A673 (cell line): ENCODE data around the gene USP44. TPM values are rescaled to one million over a fixed set of nuclear protein-coding genes. Genes with fewer than 3 reads are reported as not detected.

Experiments
- BruUV-seq: library from RNA; stranded (reverse); fragments of 400-500 nt; replicated peaks from 2 replicates; lab custom pipeline; 2021; lab: Mats Ljungman, UMichigan
- CTCF ChIA-PET: fragments of 300-600 bp; sonication (Branson Sonifier 250); formaldehyde crosslinking; loops from one replicate; lab custom pipeline; 2022; ENCODE audit warnings: antibody characterized with exemption; lab: Charles Lee
- POLR2A ChIA-PET: fragments of 300-600 bp; sonication (Branson Sonifier 250); formaldehyde crosslinking; loops from one replicate; lab custom pipeline; 2022; ENCODE audit warnings: antibody characterized with exemption; ENCODE audit not compliant: low non-redundant PET; lab: Charles Lee
- DNase-seq: peaks from one replicate; pipeline ENCODE4 v3.0.0-alpha.2; 2015; ENCODE audit warnings: low spot score
- H3K27ac ChIP-seq: fragments of 200-600 bp; sonication (generic); 2 replicates; pipeline ENCODE4 v1.5.1; 2016; ENCODE audit warnings: mixed run types, low read depth, mild to moderate bottlenecking, mixed read lengths, antibody characterized with exemption, low read length; ENCODE audit not compliant: poor library complexity, severe bottlenecking
- H3K27me3 ChIP-seq: fragments of 200-600 bp; sonication (generic); replicated peaks from 2 replicates; pipeline ENCODE4 v1.6.1; 2017; ENCODE audit warnings: mixed run types, low read depth, mild to moderate bottlenecking, mixed read lengths, antibody characterized with exemption, low read length; ENCODE audit not compliant: insufficient read depth, poor library complexity
- H3K36me3 ChIP-seq: fragments of 200-600 bp; sonication (generic); 2 replicates; pipeline ENCODE4 v1.6.1; 2016; ENCODE audit warnings: mixed run types, mild to moderate bottlenecking, mixed read lengths, antibody characterized with exemption, low read length; ENCODE audit not compliant: insufficient read depth, poor library complexity, severe bottlenecking
- H3K4me1 ChIP-seq: fragments of 200-600 bp; sonication (generic); 2 replicates; pipeline ENCODE4 v1.6.1; 2017; ENCODE audit warnings: mixed run types, mild to moderate bottlenecking, mixed read lengths, antibody characterized with exemption, low read length; ENCODE audit not compliant: insufficient read depth, poor library complexity, severe bottlenecking
- H3K4me3 ChIP-seq: fragments of 200-600 bp; sonication (generic); 2 replicates; pipeline ENCODE4 v1.5.1; 2016; ENCODE audit warnings: low read depth, mixed run types, mild to moderate bottlenecking, mixed read lengths, low read length; ENCODE audit not compliant: poor library complexity, severe bottlenecking
- H3K9me3 ChIP-seq: fragments of 200-600 bp; sonication (generic); 2 replicates; pipeline ENCODE4 v1.6.1; 2016; ENCODE audit warnings: mixed run types, low read depth, mild to moderate bottlenecking, mixed read lengths, antibody characterized with exemption, low read length; ENCODE audit not compliant: poor library complexity, severe bottlenecking
- CTCF ChIP-seq: fragments of 300-800, 200-600 bp; sonication (generic); conservative IDR thresholded peaks from 2 replicates; pipeline ENCODE4 v1.5.1; 2017; ENCODE audit warnings: low read depth, mild to moderate bottlenecking, antibody characterized with exemption, low read length, moderate library complexity, mixed read lengths
- EZH2 ChIP-seq: fragments of 200-600 bp; sonication (generic); IDR thresholded peaks from 2 replicates; pipeline ENCODE4 v1.6.1; 2017; ENCODE audit warnings: borderline replicate concordance, low read depth, mild to moderate bottlenecking, mixed read lengths, antibody characterized with exemption, low read length; ENCODE audit not compliant: poor library complexity, severe bottlenecking
- intact Hi-C: fragments of 100-400 bp; cut with micrococcal nuclease; formaldehyde crosslinking; loops from one replicate; pipeline ENCODE4 v1.10.0; 2022; ENCODE audit not compliant: unreplicated experiment
- total RNA-seq: library from RNA; stranded (reverse); gene quantifications from 2 replicates; pipeline ENCODE4 v1.2.3, GENCODE V29; 2021

USP44 gene
- total RNA-seq, 1 experiment from 2014 or later: 7.1 TPM

DNA sequence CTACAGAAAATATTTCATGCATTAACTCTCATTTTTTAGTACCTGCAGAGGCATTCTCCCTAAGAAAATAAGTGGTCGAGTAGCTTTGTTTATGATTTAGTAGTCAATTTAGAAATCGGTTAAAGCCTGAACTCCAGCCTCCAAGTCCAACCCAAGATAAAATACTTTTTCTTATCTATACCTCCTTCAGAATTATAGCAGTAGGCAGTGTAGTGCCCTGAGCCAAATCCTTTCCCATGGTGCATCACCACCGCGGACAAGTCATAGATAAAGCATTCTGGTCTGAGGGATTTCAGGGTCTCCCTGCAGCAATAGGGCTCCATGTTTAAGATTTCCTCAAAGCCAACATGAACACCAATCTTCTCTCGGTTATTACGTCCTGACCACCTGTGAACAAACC, 30.5 kb downstream of the USP44 start:
- CTCF ChIA-PET: no interaction called here
- POLR2A ChIA-PET: no interaction called here

GRCh38 chr12:95518944-95519343, 32.3 kb downstream of the USP44 start:
- H3K36me3 ChIP-seq: peaks cover 10% of the 10 kb centered on the region
- H3K27me3 ChIP-seq: no peaks in the 10 kb centered on the region
- H3K4me3 ChIP-seq: no peak overlapping the region
- ChIA-PET POLR2A (no interaction called here), CTCF (no interaction called here)
- intact Hi-C loops: no loop called here
- no peak for DNase-seq
- no peaks in the 10 kb centered on the region for H3K9me3 ChIP-seq
- H3K4me1 ChIP-seq: no peaks in the 10 kb centered on the region
- H3K27ac ChIP-seq: no peak overlapping the region
- TF ChIP-seq CTCF (no peak), EZH2 (no peak)
- no TSS peak for BruUV-seq

More for the DNA sequence above, 30.5 kb downstream of the USP44 start:
- Histone ChIP-seq H3K27me3 (no peaks in the 10 kb centered on the region), H3K27ac (no peak overlapping the region), H3K4me1 (no peaks in the 10 kb centered on the region), H3K36me3 (no peaks in the 10 kb centered on the region), H3K4me3 (no peak overlapping the region), H3K9me3 (no peaks in the 10 kb centered on the region)
- no TSS peak for BruUV-seq
- intact Hi-C loops: no loop called here
- DNase-seq: no peak
- TF ChIP-seq EZH2 (no peak), CTCF (no peak)

- intact Hi-C loops: no loop called here
- no peaks in the 10 kb centered on the region for H3K4me1 ChIP-seq
- TF ChIP-seq EZH2 (no peak), CTCF (no peak)
- no peak overlapping the region for H3K27ac ChIP-seq
- CTCF ChIA-PET: no interaction called here
- POLR2A ChIA-PET: no interaction called here
- BruUV-seq: no TSS peak
- H3K36me3 ChIP-seq: peaks cover 27% of the 10 kb centered on the region
- H3K27me3 ChIP-seq: no peaks in the 10 kb centered on the region
- no peak overlapping the region for H3K4me3 ChIP-seq
- no peak for DNase-seq
- H3K9me3 ChIP-seq: no peaks in the 10 kb centered on the region
Measured at GRCh38 chr12:95517246-95517645, 34.0 kb downstream of the USP44 start.
